ENCODE results near the gene CTNND2. TPM values are rescaled to one million over a fixed set of nuclear protein-coding genes. Genes with fewer than 3 reads are reported as not detected.

The CTNND2 gene
- total RNA-seq, 1 experiment from 2014 or later: 11.4 TPM

- no peak for DNase-seq (ENCODE audit: extremely low read depth, low read depth)
Measured at GRCh38 chr5:11064763-11065450, 839.3 kb downstream of the CTNND2 start.

GRCh38 chr5:11062397-11062796, 841.8 kb downstream of the CTNND2 start:
- DNase-seq (ENCODE audit: extremely low read depth, low read depth): no peak

- DNase-seq (ENCODE audit: extremely low read depth, low read depth): no peak
Measured at GRCh38 chr5:11056560-11056959, 847.7 kb downstream of the CTNND2 start.

GRCh38 chr5:11054014-11054413, 850.2 kb downstream of the CTNND2 start:
- no peak for DNase-seq (ENCODE audit: extremely low read depth, low read depth)

GRCh38 chr5:11052871-11053270, 851.4 kb downstream of the CTNND2 start:
- no peak for DNase-seq (ENCODE audit: extremely low read depth, low read depth)

GRCh38 chr5:11050596-11051304, 853.5 kb downstream of the CTNND2 start:
- no peak for DNase-seq (ENCODE audit: extremely low read depth, low read depth)

GRCh38 chr5:11048760-11049159, 855.5 kb downstream of the CTNND2 start:
- DNase-seq (ENCODE audit: extremely low read depth, low read depth): no peak

- no peak for DNase-seq (ENCODE audit: extremely low read depth, low read depth)
Measured at GRCh38 chr5:11047625-11048024, 856.6 kb downstream of the CTNND2 start.

- no peak for DNase-seq (ENCODE audit: extremely low read depth, low read depth)
Measured at GRCh38 chr5:11047030-11047429, 857.2 kb downstream of the CTNND2 start.

GRCh38 chr5:11046160-11046559, 858.1 kb downstream of the CTNND2 start:
- DNase-seq (ENCODE audit: extremely low read depth, low read depth): no peak

GRCh38 chr5:11045411-11045810, 858.8 kb downstream of the CTNND2 start:
- no peak for DNase-seq (ENCODE audit: extremely low read depth, low read depth)

GRCh38 chr5:11044581-11044980, 859.7 kb downstream of the CTNND2 start:
- no peak for DNase-seq (ENCODE audit: extremely low read depth, low read depth)

GRCh38 chr5:11043881-11044280, 860.4 kb downstream of the CTNND2 start:
- no peak for DNase-seq (ENCODE audit: extremely low read depth, low read depth)

GRCh38 chr5:11040345-11040744, 863.9 kb downstream of the CTNND2 start:
- DNase-seq (ENCODE audit: extremely low read depth, low read depth): no peak

GRCh38 chr5:11038772-11039171, 865.5 kb downstream of the CTNND2 start:
- DNase-seq (ENCODE audit: extremely low read depth, low read depth): no peak

- no peak for DNase-seq (ENCODE audit: extremely low read depth, low read depth)
Measured at GRCh38 chr5:11037941-11038340, 866.3 kb downstream of the CTNND2 start.

- DNase-seq (ENCODE audit: extremely low read depth, low read depth): no peak
Measured at GRCh38 chr5:11037080-11037479, 867.2 kb downstream of the CTNND2 start.

GRCh38 chr5:11030671-11031070, 873.6 kb downstream of the CTNND2 start:
- DNase-seq (ENCODE audit: extremely low read depth, low read depth): no peak

- DNase-seq (ENCODE audit: extremely low read depth, low read depth): no peak
Measured at GRCh38 chr5:11027660-11028059, 876.6 kb downstream of the CTNND2 start.

- no peak for DNase-seq (ENCODE audit: extremely low read depth, low read depth)
Measured at GRCh38 chr5:11026543-11026942, 877.7 kb downstream of the CTNND2 start.

GRCh38 chr5:11023945-11024344, 880.3 kb downstream of the CTNND2 start:
- no peak for DNase-seq (ENCODE audit: extremely low read depth, low read depth)

- DNase-seq (ENCODE audit: extremely low read depth, low read depth): no peak
Measured at GRCh38 chr5:11013793-11014192, 890.5 kb downstream of the CTNND2 start.

Data from NCI-H460 (cell line).